Natural killer cell (primary cell): Measurements from ENCODE around the gene S100A6. TPM values are rescaled to one million over a fixed set of nuclear protein-coding genes. Genes with fewer than 3 reads are reported as not detected.
A peak's percentile ranks its signal among the peaks of the same experiment; 100 is the strongest.

Source experiments
- ATAC-seq, 3 donors: fragments of 150-1000 bp in 2 of 3; fragments of 200-7000 bp in 1 of 3; cut with Tn5 transposase; 1 replicate in 1 of 3; 2 replicates in 2 of 3; pipeline ENCODE4 v1.10.0; 2021; ENCODE audit warnings: mild to moderate bottlenecking in 2 of 3, moderate library complexity in 2 of 3
- DNase-seq, 2 donors: peaks; one replicate each; pipeline versions ENCODE4 v3.0.0 to v3.0.0-alpha.2; 2013 to 2021; ENCODE audit warnings: mixed read lengths in 1 of 2
- H3K27ac ChIP-seq: one replicate; pipeline ENCODE4 v1.5.1; 2013; ENCODE audit warnings: mild to moderate bottlenecking, low read length
- H3K27me3 ChIP-seq: one replicate; pipeline ENCODE4 v1.6.1; 2013; ENCODE audit warnings: low read length; ENCODE audit not compliant: control insufficient read depth, insufficient read depth
- H3K36me3 ChIP-seq: one replicate; pipeline ENCODE4 v1.6.1; 2013; ENCODE audit warnings: low read length; ENCODE audit not compliant: control insufficient read depth, insufficient read depth
- H3K4me1 ChIP-seq: one replicate; pipeline ENCODE4 v1.6.1; 2013; ENCODE audit warnings: low read length; ENCODE audit not compliant: control insufficient read depth, insufficient read depth
- H3K4me3 ChIP-seq: one replicate; pipeline ENCODE4 v1.5.1; 2013; ENCODE audit warnings: low read length
- H3K9me3 ChIP-seq: one replicate; pipeline ENCODE4 v1.6.1; 2013; ENCODE audit warnings: low read length; ENCODE audit not compliant: control insufficient read depth, insufficient read depth
- H3K27ac Mint-ChIP-seq, 2 donors: one replicate each; pipeline ENCODE4 v1.8.0; 2022; ENCODE audit warnings: mild to moderate bottlenecking in 2 of 2, mixed read lengths in 2 of 2, moderate library complexity in 1 of 2
- H3K27me3 Mint-ChIP-seq, 2 donors: one replicate each; pipeline ENCODE4 v1.8.0; 2022; ENCODE audit warnings: low read depth in 2 of 2, mixed read lengths in 2 of 2
- H3K36me3 Mint-ChIP-seq: one replicate; pipeline ENCODE4 v1.8.0; 2022; ENCODE audit warnings: mixed read lengths
- H3K4me1 Mint-ChIP-seq, 2 donors: one replicate each; pipeline ENCODE4 v1.8.0; 2022; ENCODE audit warnings: mixed read lengths in 2 of 2
- H3K4me3 Mint-ChIP-seq: one replicate; pipeline ENCODE4 v1.8.0; 2022; ENCODE audit warnings: mild to moderate bottlenecking, moderate library complexity, mixed read lengths
- H3K9me3 Mint-ChIP-seq, 2 donors: one replicate each; pipeline ENCODE4 v1.8.0; 2022; ENCODE audit warnings: mixed read lengths in 2 of 2
- CTCF ChIP-seq: fragments of 200-600 bp; IDR thresholded peaks from one replicate; pipeline ENCODE4 v1.8.0; 2022; ENCODE audit warnings: antibody characterized with exemption
- WGBS: methylation state at CpG from one replicate; pipeline ENCODE4 v1.1.7; 2013; ENCODE audit warnings: missing lambda C conversion rate; ENCODE audit not compliant: insufficient coverage; 5-methylcytosine and 5-hydroxymethylcytosine counted together
- intact Hi-C: fragments of 100-400 bp; cut with micrococcal nuclease; formaldehyde crosslinking; loops from one replicate; pipeline ENCODE4 v1.14.2; 2022
- total RNA-seq, 4 donors: library from RNA; stranded (reverse); fragments of 120-200 nt in 1 of 4; gene quantifications; one replicate each; pipeline versions ENCODE4 v1.2.3 to v1.2.4, GENCODE V29; 2013 to 2022

Gene S100A6
- total RNA-seq, 3 donors from 2014 or later (not counting 1 experiment from before 2014, with no cell fraction given): 174 to 261 (median 245) TPM

- WGBS: 54% methylated on average over 8 of the region's 8 CpGs
- H3K27ac Mint-ChIP-seq: no peak overlapping the region
- ATAC-seq (peak in 1 of 3 donors; percentile 32), DNase-seq (no peak)
- no peak overlapping the region for H3K4me3 ChIP-seq
- no peaks in the 10 kb centered on the region for H3K9me3 ChIP-seq
- intact Hi-C loops: no loop called here
- peaks cover 7% of the 10 kb centered on the region for H3K4me1 ChIP-seq
- no peaks in the 10 kb centered on the region for H3K36me3 ChIP-seq
- H3K27me3 Mint-ChIP-seq: no peaks in the 10 kb centered on the region
- no peaks in the 10 kb centered on the region for H3K36me3 Mint-ChIP-seq
- peaks cover 0 to 8% of the 10 kb centered on the region in 2 donors for H3K4me1 Mint-ChIP-seq
- no peaks in the 10 kb centered on the region for H3K27me3 ChIP-seq
- no peaks in the 10 kb centered on the region for H3K9me3 Mint-ChIP-seq
- TF ChIP-seq CTCF: no peak
- H3K27ac ChIP-seq: no peak overlapping the region
- no peak overlapping the region for H3K4me3 Mint-ChIP-seq
Observed at GRCh38 chr1:153515504-153516394, 20.0 kb downstream of the S100A6 start.

- Mint-ChIP-seq H3K27ac (no peak overlapping the region), H3K4me1 (peaks cover 0 to 10% of the 10 kb centered on the region in 2 donors), H3K36me3 (no peaks in the 10 kb centered on the region), H3K4me3 (no peak overlapping the region), H3K9me3 (no peaks in the 10 kb centered on the region), H3K27me3 (no peaks in the 10 kb centered on the region)
- Histone ChIP-seq H3K27ac (no peak overlapping the region), H3K4me1 (peaks cover 7% of the 10 kb centered on the region), H3K36me3 (no peaks in the 10 kb centered on the region), H3K4me3 (no peak overlapping the region), H3K27me3 (no peaks in the 10 kb centered on the region), H3K9me3 (no peaks in the 10 kb centered on the region)
- WGBS: 92% methylated on average over 7 of the region's 7 CpGs
- TF ChIP-seq CTCF: no peak
- intact Hi-C loops: loop anchor here (5.0 kb wide), 1 partner anchor 474 kb away; the partner anchor contains the start of gene RAB13
- no peak for ATAC-seq
- DNase-seq: no peak
Observed at GRCh38 chr1:153513666-153514065, 22.1 kb downstream of the S100A6 start.

DNA sequence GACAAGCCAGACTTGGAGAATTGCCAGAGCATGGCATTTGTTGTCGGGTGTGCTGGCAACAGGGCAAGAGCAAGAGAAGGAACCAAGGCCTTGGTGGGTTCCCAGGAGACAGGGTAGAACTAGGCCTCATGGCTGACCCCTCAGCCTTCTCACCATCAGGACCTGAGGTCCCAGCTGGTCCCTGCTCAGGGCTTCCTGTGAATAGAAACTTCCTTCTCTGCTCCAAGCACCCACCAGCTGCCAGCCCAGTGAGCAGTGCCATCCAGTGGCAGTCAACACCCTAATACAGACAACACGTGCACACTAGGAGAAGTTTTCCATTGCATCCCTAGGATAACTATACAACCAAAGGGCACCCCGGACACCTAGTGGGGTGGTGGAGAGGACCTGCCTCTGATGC lies 22.8 kb downstream of the S100A6 start:
- H3K4me1 Mint-ChIP-seq: peaks cover 0 to 10% of the 10 kb centered on the region in 2 donors
- no peaks in the 10 kb centered on the region for H3K36me3 ChIP-seq
- WGBS: 80% methylated on average over 1 of the region's 3 CpGs
- H3K36me3 Mint-ChIP-seq: no peaks in the 10 kb centered on the region
- no peak overlapping the region for H3K27ac ChIP-seq
- ATAC-seq: no peak
- no peaks in the 10 kb centered on the region for H3K27me3 Mint-ChIP-seq
- H3K9me3 Mint-ChIP-seq: no peaks in the 10 kb centered on the region
- no peak overlapping the region for H3K4me3 Mint-ChIP-seq
- no peak overlapping the region for H3K4me3 ChIP-seq
- intact Hi-C loops: loop anchor here (5.0 kb wide), 1 partner anchor 474 kb away; the partner anchor contains the start of gene RAB13
- H3K4me1 ChIP-seq: peaks cover 7% of the 10 kb centered on the region
- no peaks in the 10 kb centered on the region for H3K27me3 ChIP-seq
- no peaks in the 10 kb centered on the region for H3K9me3 ChIP-seq
- H3K27ac Mint-ChIP-seq: no peak overlapping the region
- TF ChIP-seq CTCF: no peak
- no peak for DNase-seq
